ENCODE measurements around the gene BBS12. TPM values are rescaled to one million over a fixed set of nuclear protein-coding genes. Genes with fewer than 3 reads are reported as not detected.

BBS12 gene
- total and polyA plus RNA-seq, 9 of the 15 experiments (the other 6 are each of a cell fraction or from before 2014, with no cell fraction given) = 2.7 to 6.5 (median 3.3) TPM

- TF ChIP-seq PREB (CRISPR knock-in tag; IDR thresholded peaks at IDR 0.05) (no peak), RBM14 (IDR thresholded peaks at IDR 0.05; ENCODE audit: borderline replicate concordance, insufficient read depth, low read depth, low read length) (no peak), MTF1 (CRISPR knock-in tag; IDR thresholded peaks at IDR 0.05; ENCODE audit: borderline replicate concordance) (no peak), SMARCE1 (IDR thresholded peaks at IDR 0.05) (0 out of 2 replicates have a peak, but pooled peaks have one; percentile 30), ZNF165 (CRISPR knock-in tag; IDR thresholded peaks at IDR 0.05; ENCODE audit: borderline replicate concordance) (no peak), MTA2 (IDR thresholded peaks at IDR 0.05; ENCODE audit: low read depth) (0 out of 2 replicates have a peak, but pooled peaks have one; percentile 12), FOXA3 (CRISPR knock-in tag; conservative IDR thresholded peaks at IDR 0.05 in 1 of 2, IDR thresholded peaks at IDR 0.05 in 1 of 2) (no peak), RFX7 (CRISPR knock-in tag; IDR thresholded peaks at IDR 0.05) (no peak), NBN (IDR thresholded peaks at IDR 0.05; ENCODE audit: low read depth) (no peak), HMBOX1 (IDR thresholded peaks at IDR 0.05) (no peak), ZNF77 (CRISPR knock-in tag; IDR thresholded peaks at IDR 0.05) (no peak), GTF2A2 (tag; IDR thresholded peaks at IDR 0.05) (no peak), GTF2E2 (tag; IDR thresholded peaks at IDR 0.05) (no peak), AFF4 (CRISPR knock-in tag; IDR thresholded peaks at IDR 0.05) (no peak), TEAD4 (IDR thresholded peaks at IDR 0.05; ENCODE audit: low read length) (peak; percentile 73; the same call in 1 of the 2 replicates), TEAD4 (CRISPR knock-in tag; IDR thresholded peaks at IDR 0.05; ENCODE audit: borderline replicate concordance) (no peak), AFF1 (IDR thresholded peaks at IDR 0.05; ENCODE audit: low read depth in 1 of 2, partially characterized antibody in 2 of 2) (no peak), ZNF561 (CRISPR knock-in tag; conservative IDR thresholded peaks at IDR 0.05) (no peak), TARDBP (IDR thresholded peaks at IDR 0.05) (no peak), ZNF274 (IDR thresholded peaks at IDR 0.05; ENCODE audit: borderline replicate concordance, low read depth, low read length) (no peak), CBX5 (IDR thresholded peaks at IDR 0.05; ENCODE audit: borderline replicate concordance, low read depth) (no peak)
Observed at GRCh38 chr4:122775039-122775438, 42.5 kb downstream of the BBS12 start (continued).

Data from K562 (cell line).